ENCODE data around the gene EHD4.

DNA sequence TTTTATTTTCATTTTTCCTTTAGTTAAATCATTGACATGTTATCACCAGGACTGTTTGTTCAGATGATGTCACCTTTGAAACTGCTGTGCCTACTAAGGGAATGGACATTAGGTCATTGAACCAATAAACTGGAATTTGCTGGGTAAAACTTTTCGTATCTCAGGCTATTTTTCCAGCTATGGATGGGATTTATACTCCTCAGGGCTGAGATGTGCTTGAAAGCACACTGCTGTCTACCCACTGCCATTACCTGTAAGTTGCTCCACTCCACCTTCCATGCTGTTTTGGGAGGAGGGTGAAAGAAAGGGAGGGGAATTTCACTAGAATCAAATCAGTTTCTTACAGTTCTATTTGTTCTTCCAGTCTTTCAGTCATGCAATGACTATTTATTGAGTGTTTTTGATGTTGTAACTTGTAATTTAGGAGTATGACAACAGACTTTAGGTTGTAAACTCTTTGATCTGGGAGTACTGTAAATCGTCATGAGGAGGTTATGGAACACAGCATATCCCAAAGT lies 11.3 kb downstream of the EHD4 start:
- TF ChIP-seq, protein P1, sequence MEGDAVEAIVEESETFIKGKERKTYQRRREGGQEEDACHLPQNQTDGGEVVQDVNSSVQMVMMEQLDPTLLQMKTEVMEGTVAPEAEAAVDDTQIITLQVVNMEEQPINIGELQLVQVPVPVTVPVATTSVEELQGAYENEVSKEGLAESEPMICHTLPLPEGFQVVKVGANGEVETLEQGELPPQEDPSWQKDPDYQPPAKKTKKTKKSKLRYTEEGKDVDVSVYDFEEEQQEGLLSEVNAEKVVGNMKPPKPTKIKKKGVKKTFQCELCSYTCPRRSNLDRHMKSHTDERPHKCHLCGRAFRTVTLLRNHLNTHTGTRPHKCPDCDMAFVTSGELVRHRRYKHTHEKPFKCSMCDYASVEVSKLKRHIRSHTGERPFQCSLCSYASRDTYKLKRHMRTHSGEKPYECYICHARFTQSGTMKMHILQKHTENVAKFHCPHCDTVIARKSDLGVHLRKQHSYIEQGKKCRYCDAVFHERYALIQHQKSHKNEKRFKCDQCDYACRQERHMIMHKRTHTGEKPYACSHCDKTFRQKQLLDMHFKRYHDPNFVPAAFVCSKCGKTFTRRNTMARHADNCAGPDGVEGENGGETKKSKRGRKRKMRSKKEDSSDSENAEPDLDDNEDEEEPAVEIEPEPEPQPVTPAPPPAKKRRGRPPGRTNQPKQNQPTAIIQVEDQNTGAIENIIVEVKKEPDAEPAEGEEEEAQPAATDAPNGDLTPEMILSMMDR (IDR thresholded peaks at IDR 0.05; ENCODE audit: low read depth, low read length), result no peak
- TF ChIP-seq, protein P2, sequence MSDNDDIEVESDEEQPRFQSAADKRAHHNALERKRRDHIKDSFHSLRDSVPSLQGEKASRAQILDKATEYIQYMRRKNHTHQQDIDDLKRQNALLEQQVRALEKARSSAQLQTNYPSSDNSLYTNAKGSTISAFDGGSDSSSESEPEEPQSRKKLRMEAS (IDR thresholded peaks at IDR 0.05; ENCODE audit: low read depth, low read length), result no peak
- TF ChIP-seq POLR2A (IDR thresholded peaks at IDR 0.05; ENCODE audit: extremely low read depth, insufficient read length) (no peak), MYC (IDR thresholded peaks at IDR 0.05; ENCODE audit: low read depth, low read length) (no peak)
